HEK293T (cell line): ENCODE results near the gene SLC25A21.

Experiments
- CTCF ChIA-PET: fragments of 350-600 bp; formaldehyde crosslinking; extraction: SDS; loops from one replicate; lab custom pipeline; 2021; ENCODE audit warnings: antibody characterized with exemption, inconsistent platforms; lab: Yijun Ruan, JAX
- POLR2A ChIA-PET: fragments of 350-600 bp; formaldehyde crosslinking; extraction: SDS; loops from one replicate; lab custom pipeline; 2020; ENCODE audit warnings: antibody characterized with exemption, inconsistent platforms; lab: Yijun Ruan, JAX
- DNase-seq: peaks from one replicate; pipeline ENCODE4 v3.0.0; 2012; ENCODE audit warnings: mixed read lengths; ENCODE audit errors: extremely low spot score
- ARNT ChIP-seq: fragments of 450-650 bp; IDR thresholded peaks from 2 replicates; pipeline ENCODE4 v1.6.1; 2017; ENCODE audit warnings: mild to moderate bottlenecking
- BHLHE40 ChIP-seq: fragments of 450-650 bp; IDR thresholded peaks from 2 replicates; pipeline ENCODE4 v1.6.1; 2016; ENCODE audit warnings: mild to moderate bottlenecking, moderate library complexity, borderline replicate concordance
- CTBP1 ChIP-seq: fragments of 450-650 bp; IDR thresholded peaks from 2 replicates; pipeline ENCODE4 v1.6.1; 2016; ENCODE audit warnings: borderline replicate concordance
- ELF4 ChIP-seq: fragments of 450-650 bp; IDR thresholded peaks from 2 replicates; pipeline ENCODE4 v1.6.1; 2017; ENCODE audit warnings: antibody characterized with exemption
- FOXA1 ChIP-seq: fragments of 450-650 bp; IDR thresholded peaks from 2 replicates; pipeline ENCODE4 v1.6.1; 2016; ENCODE audit warnings: mild to moderate bottlenecking
- FOXK2 ChIP-seq: fragments of 450-650 bp; IDR thresholded peaks from 2 replicates; pipeline ENCODE4 v1.6.1; 2016; ENCODE audit warnings: mild to moderate bottlenecking
- FOXM1 ChIP-seq: fragments of 450-650 bp; IDR thresholded peaks from 2 replicates; pipeline ENCODE4 v1.6.1; 2017; ENCODE audit warnings: mild to moderate bottlenecking, borderline replicate concordance
- HDGF ChIP-seq: fragments of 450-650 bp; IDR thresholded peaks from 2 replicates; pipeline ENCODE4 v1.6.1; 2017; ENCODE audit warnings: antibody characterized with exemption, borderline replicate concordance
- L3MBTL2 ChIP-seq: fragments of 450-650 bp; conservative IDR thresholded peaks from 2 replicates; pipeline ENCODE4 v1.6.1; 2016; ENCODE audit warnings: mild to moderate bottlenecking
- LEF1 ChIP-seq: fragments of 450-650 bp; IDR thresholded peaks from 2 replicates; pipeline ENCODE4 v1.6.1; 2017; ENCODE audit warnings: mild to moderate bottlenecking, borderline replicate concordance
- NFRKB ChIP-seq: fragments of 450-650 bp; IDR thresholded peaks from 2 replicates; pipeline ENCODE4 v1.6.1; 2016; ENCODE audit warnings: mild to moderate bottlenecking, moderate library complexity
- PKNOX1 ChIP-seq: fragments of 450-650 bp; IDR thresholded peaks from 2 replicates; pipeline ENCODE4 v1.6.1; 2016
- SP1 ChIP-seq: fragments of 450-650 bp; IDR thresholded peaks from 2 replicates; pipeline ENCODE4 v1.6.1; 2017
- SUZ12 ChIP-seq: fragments of 450-650 bp; IDR thresholded peaks from 2 replicates; pipeline ENCODE4 v1.6.1; 2016; ENCODE audit warnings: mild to moderate bottlenecking
- TARDBP ChIP-seq: fragments of 450-650 bp; IDR thresholded peaks from 2 replicates; pipeline ENCODE4 v1.6.1; 2016
- ZNF384 ChIP-seq: fragments of 450-650 bp; IDR thresholded peaks from 2 replicates; pipeline ENCODE4 v1.6.1; 2016

SLC25A21 gene

GRCh38 chr14:36947362-36947761, 225.0 kb downstream of the SLC25A21 start:
- no peak for DNase-seq
- TF ChIP-seq PKNOX1 (peak; percentile 57), SP1 (no peak)
- ChIA-PET POLR2A (interaction anchor here (1.6 kb wide), 1 partner anchor 195 kb away, joined by 3 read pairs; no protein-coding TSS in a partner anchor), CTCF (interaction anchor here (1.3 kb wide), 1 partner anchor 203 kb away, joined by 4 read pairs; no protein-coding TSS in a partner anchor)

- DNase-seq = no peak
- ChIA-PET POLR2A (no interaction called here), CTCF (no interaction called here)
- no peak for TF ChIP-seq TARDBP
- no peak for TF ChIP-seq BHLHE40
- TF ChIP-seq HDGF = no peak
- no peak for TF ChIP-seq ELF4
- TF ChIP-seq SP1 = no peak
- no peak for TF ChIP-seq LEF1
- TF ChIP-seq NFRKB = no peak
- no peak for TF ChIP-seq FOXM1
- TF ChIP-seq PKNOX1 = no peak
- no peak for TF ChIP-seq ARNT
- no peak for TF ChIP-seq CTBP1
- no peak for TF ChIP-seq SUZ12
- no peak for TF ChIP-seq FOXK2
- TF ChIP-seq ZNF384 = no peak
- TF ChIP-seq FOXA1 = no peak
- TF ChIP-seq L3MBTL2 = no peak
Measured at GRCh38 chr14:36946872-36947271, 225.5 kb downstream of the SLC25A21 start.

GRCh38 chr14:36944307-36945010, 227.9 kb downstream of the SLC25A21 start:
- no peak for DNase-seq
- POLR2A ChIA-PET = no interaction called here
- TF ChIP-seq HDGF (no peak), CTBP1 (no peak), LEF1 (no peak), ELF4 (no peak), SUZ12 (no peak), L3MBTL2 (no peak), FOXA1 (no peak), BHLHE40 (no peak), ARNT (no peak), ZNF384 (no peak), SP1 (no peak), PKNOX1 (no peak), FOXM1 (no peak), FOXK2 (no peak), NFRKB (no peak), TARDBP (no peak)
- CTCF ChIA-PET = no interaction called here

GRCh38 chr14:36942522-36943245, 229.7 kb downstream of the SLC25A21 start:
- no peak for DNase-seq
- CTCF ChIA-PET = interaction anchor here (0.5 to 2.1 kb wide), 21 partner anchors 9 to 1801 kb away, joined by 3 to 17 read pairs (median 4); no protein-coding TSS in a partner anchor
- TF ChIP-seq ZNF384 (no peak), SP1 (no peak), FOXK2 (no peak), SUZ12 (no peak), FOXA1 (no peak), NFRKB (no peak), ELF4 (no peak), ARNT (no peak), TARDBP (no peak), HDGF (no peak), CTBP1 (no peak), L3MBTL2 (no peak)
- POLR2A ChIA-PET = interaction anchor here (1.2 kb wide), 1 partner anchor 325 kb away, joined by 3 read pairs; no protein-coding TSS in a partner anchor

GRCh38 chr14:36941783-36942521, 230.5 kb downstream of the SLC25A21 start:
- ChIA-PET CTCF (interaction anchor here (0.5 to 2.1 kb wide), 24 partner anchors 8 to 872 kb away, joined by 3 to 17 read pairs (median 4); no protein-coding TSS in a partner anchor), POLR2A (interaction anchor here (1.2 kb wide), 1 partner anchor 324 kb away, joined by 3 read pairs; no protein-coding TSS in a partner anchor)
- DNase-seq = peak; percentile 54
- TF ChIP-seq CTBP1 = no peak

- CTCF ChIA-PET = no interaction called here
Measured at GRCh38 chr14:36940476-36940875, 231.9 kb downstream of the SLC25A21 start.

More at GRCh38 chr14:36940476-36940875, 231.9 kb downstream of the SLC25A21 start:
- TF ChIP-seq ELF4 = no peak
- no peak for TF ChIP-seq ZNF384
- TF ChIP-seq BHLHE40 = no peak
- TF ChIP-seq FOXK2 = no peak
- POLR2A ChIA-PET = no interaction called here
- no peak for DNase-seq
